ENCODE results near the gene CXCR4.
A peak's percentile ranks its signal among the peaks of the same experiment; 100 is the strongest.

CXCR4 gene

DNA sequence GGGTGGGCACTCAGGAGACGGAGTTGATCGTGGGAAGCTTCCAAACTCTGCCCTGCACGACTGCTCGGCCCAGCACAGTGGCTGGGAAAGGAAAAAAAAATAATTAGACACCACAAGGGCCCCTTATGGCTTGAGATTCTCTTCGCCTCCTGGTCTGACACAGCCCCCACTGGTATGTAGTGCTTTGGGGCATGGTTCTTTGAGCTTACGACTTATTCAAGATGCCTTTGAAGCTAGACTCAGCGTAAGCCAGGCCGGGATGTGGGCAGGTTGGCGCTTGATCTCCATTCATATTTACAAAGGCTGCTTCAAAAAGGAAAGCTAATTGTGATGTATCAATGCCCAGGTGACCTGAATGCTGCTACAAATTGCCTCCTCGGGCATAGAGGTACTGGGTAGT, 50.5 kb downstream of the CXCR4 start:
- ATAC-seq (ENCODE audit: insufficient read depth, low read depth): no peak
- peak; percentile 16 for DNase-seq
- no peak overlapping the region for H3K9ac ChIP-seq (ENCODE audit: low read depth, low read length)
- no peaks in the 10 kb centered on the region for H3K9me3 ChIP-seq (ENCODE audit: insufficient read depth, low read length, severe bottlenecking)
- H4K20me1 ChIP-seq (ENCODE audit: insufficient read depth, low read length): no peaks in the 10 kb centered on the region
- H3K4me2 ChIP-seq (ENCODE audit: insufficient read depth, low read length): no peak overlapping the region
- peaks cover 17% of the 10 kb centered on the region for H3K4me1 ChIP-seq (ENCODE audit: insufficient read depth, low read length)
- no peaks in the 10 kb centered on the region for H3K79me2 ChIP-seq (ENCODE audit: insufficient read depth, low read length)
- no peaks in the 10 kb centered on the region for H3K27me3 ChIP-seq (ENCODE audit: insufficient read depth, low read length, poor library complexity)
- no peak overlapping the region for H3K27ac ChIP-seq (ENCODE audit: low read length)
- TF ChIP-seq, protein P1, sequence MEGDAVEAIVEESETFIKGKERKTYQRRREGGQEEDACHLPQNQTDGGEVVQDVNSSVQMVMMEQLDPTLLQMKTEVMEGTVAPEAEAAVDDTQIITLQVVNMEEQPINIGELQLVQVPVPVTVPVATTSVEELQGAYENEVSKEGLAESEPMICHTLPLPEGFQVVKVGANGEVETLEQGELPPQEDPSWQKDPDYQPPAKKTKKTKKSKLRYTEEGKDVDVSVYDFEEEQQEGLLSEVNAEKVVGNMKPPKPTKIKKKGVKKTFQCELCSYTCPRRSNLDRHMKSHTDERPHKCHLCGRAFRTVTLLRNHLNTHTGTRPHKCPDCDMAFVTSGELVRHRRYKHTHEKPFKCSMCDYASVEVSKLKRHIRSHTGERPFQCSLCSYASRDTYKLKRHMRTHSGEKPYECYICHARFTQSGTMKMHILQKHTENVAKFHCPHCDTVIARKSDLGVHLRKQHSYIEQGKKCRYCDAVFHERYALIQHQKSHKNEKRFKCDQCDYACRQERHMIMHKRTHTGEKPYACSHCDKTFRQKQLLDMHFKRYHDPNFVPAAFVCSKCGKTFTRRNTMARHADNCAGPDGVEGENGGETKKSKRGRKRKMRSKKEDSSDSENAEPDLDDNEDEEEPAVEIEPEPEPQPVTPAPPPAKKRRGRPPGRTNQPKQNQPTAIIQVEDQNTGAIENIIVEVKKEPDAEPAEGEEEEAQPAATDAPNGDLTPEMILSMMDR (IDR thresholded peaks at IDR 0.05; ENCODE audit: borderline replicate concordance, extremely low read depth, low read length, poor library complexity, severe bottlenecking): no peak
- TF ChIP-seq EZH2 (IDR thresholded peaks at IDR 0.05; ENCODE audit: borderline replicate concordance, low read depth, low read length, severe bottlenecking): no peak
- no peaks in the 10 kb centered on the region for H3K36me3 ChIP-seq (ENCODE audit: insufficient read depth, low read length)
- no peak overlapping the region for H2AFZ ChIP-seq (ENCODE audit: low read depth, low read length)
- H3K4me3 ChIP-seq (ENCODE audit: low read depth in 1 of 2, low read length in 2 of 2): no peak overlapping the region

GRCh38 chr2:136065907-136066306, 52.0 kb downstream of the CXCR4 start:
- no peak for ATAC-seq (ENCODE audit: insufficient read depth, low read depth)
- Histone ChIP-seq H3K4me1 (ENCODE audit: insufficient read depth, low read length) (peaks cover 17% of the 10 kb centered on the region), H3K9ac (ENCODE audit: low read depth, low read length) (no peak overlapping the region), H2AFZ (ENCODE audit: low read depth, low read length) (no peak overlapping the region), H3K27ac (ENCODE audit: low read length) (peak overlapping the region; percentile 53), H3K4me2 (ENCODE audit: insufficient read depth, low read length) (no peak overlapping the region), H3K27me3 (ENCODE audit: insufficient read depth, low read length, poor library complexity) (no peaks in the 10 kb centered on the region), H4K20me1 (ENCODE audit: insufficient read depth, low read length) (no peaks in the 10 kb centered on the region), H3K9me3 (ENCODE audit: insufficient read depth, low read length, severe bottlenecking) (no peaks in the 10 kb centered on the region), H3K4me3 (ENCODE audit: low read depth in 1 of 2, low read length in 2 of 2) (no peak overlapping the region), H3K79me2 (ENCODE audit: insufficient read depth, low read length) (no peaks in the 10 kb centered on the region), H3K36me3 (ENCODE audit: insufficient read depth, low read length) (no peaks in the 10 kb centered on the region)
- TF ChIP-seq EZH2 (IDR thresholded peaks at IDR 0.05; ENCODE audit: borderline replicate concordance, low read depth, low read length, severe bottlenecking): no peak
- TF ChIP-seq, protein P1 (IDR thresholded peaks at IDR 0.05; ENCODE audit: borderline replicate concordance, extremely low read depth, low read length, poor library complexity, severe bottlenecking): no peak
- DNase-seq: no peak

- Histone ChIP-seq H3K36me3 (ENCODE audit: insufficient read depth, low read length) (no peaks in the 10 kb centered on the region), H3K9me3 (ENCODE audit: insufficient read depth, low read length, severe bottlenecking) (no peaks in the 10 kb centered on the region), H3K4me1 (ENCODE audit: insufficient read depth, low read length) (peaks cover 17% of the 10 kb centered on the region), H3K27me3 (ENCODE audit: insufficient read depth, low read length, poor library complexity) (no peaks in the 10 kb centered on the region), H3K4me3 (ENCODE audit: low read depth in 1 of 2, low read length in 2 of 2) (no peak overlapping the region), H3K79me2 (ENCODE audit: insufficient read depth, low read length) (no peaks in the 10 kb centered on the region), H4K20me1 (ENCODE audit: insufficient read depth, low read length) (no peaks in the 10 kb centered on the region), H2AFZ (ENCODE audit: low read depth, low read length) (no peak overlapping the region), H3K4me2 (ENCODE audit: insufficient read depth, low read length) (no peak overlapping the region), H3K27ac (ENCODE audit: low read length) (peak overlapping the region; percentile 53), H3K9ac (ENCODE audit: low read depth, low read length) (no peak overlapping the region)
- ATAC-seq (ENCODE audit: insufficient read depth, low read depth) (peak; percentile 88), DNase-seq (peak; percentile 52)
- no peak for TF ChIP-seq EZH2 (IDR thresholded peaks at IDR 0.05; ENCODE audit: borderline replicate concordance, low read depth, low read length, severe bottlenecking)
- TF ChIP-seq, protein P1 (IDR thresholded peaks at IDR 0.05; ENCODE audit: borderline replicate concordance, extremely low read depth, low read length, poor library complexity, severe bottlenecking): no peak
Observed at GRCh38 chr2:136065384-136065783, 52.6 kb downstream of the CXCR4 start.

All from DND-41 (cell line).